Spinal cord (tissue), 10 donors: ENCODE results near the gene PURA. TPM values are rescaled to one million over a fixed set of nuclear protein-coding genes. Genes with fewer than 3 reads are reported as not detected.

Experiments
- DNase-seq, 6 donors: peaks; one replicate each; pipeline versions ENCODE4 v3.0.0 to v3.0.0-alpha.2; 2013 to 2015; ENCODE audit warnings: low spot score in 6 of 6, low read depth in 4 of 6
- H3K27ac ChIP-seq: one replicate; pipeline ENCODE4 v1.5.1; 2013; ENCODE audit warnings: low read depth, low read length, control low read depth
- H3K27me3 ChIP-seq: one replicate; pipeline ENCODE4 v1.6.1; 2013; ENCODE audit warnings: low read length; ENCODE audit not compliant: control insufficient read depth, insufficient read depth
- H3K36me3 ChIP-seq: one replicate; pipeline ENCODE4 v1.6.1; 2013; ENCODE audit warnings: low read length; ENCODE audit not compliant: control insufficient read depth, insufficient read depth
- H3K4me1 ChIP-seq: one replicate; pipeline ENCODE4 v1.6.1; 2013; ENCODE audit warnings: low read length; ENCODE audit not compliant: control insufficient read depth, insufficient read depth
- H3K4me3 ChIP-seq: one replicate; pipeline ENCODE4 v1.5.1; 2013; ENCODE audit warnings: low read depth, low read length, control low read depth
- H3K9me3 ChIP-seq: one replicate; pipeline ENCODE4 v1.6.1; 2013; ENCODE audit warnings: low read length; ENCODE audit not compliant: control insufficient read depth, insufficient read depth
- WGBS: methylation state at CpG from one replicate; pipeline ENCODE4 v1.1.5; 2013; ENCODE audit warnings: missing lambda C conversion rate; ENCODE audit not compliant: insufficient coverage; 5-methylcytosine and 5-hydroxymethylcytosine counted together
- polyA plus RNA-seq, 2 donors: library from polyadenylated mRNA; unstranded; fragments of 120-200 nt; gene quantifications; one replicate each; pipeline ENCODE4 v1.2.1, GENCODE V29; 2013; ENCODE audit not compliant: insufficient read length in 2 of 2
- total RNA-seq, 2 donors: library from RNA; depleted of rRNA in 1 of 2; stranded (reverse); fragments of 120-200 nt in 1 of 2; fragments of >200 nt in 1 of 2; gene quantifications; one replicate each; pipeline versions ENCODE4 v1.2.3 to v1.2.4, GENCODE V29; 2013 to 2014
- donor health status: healthy.

The PURA gene
- total and polyA plus RNA-seq, 4 donors, result 9.6 to 35.9 (median 16.5) TPM

DNA sequence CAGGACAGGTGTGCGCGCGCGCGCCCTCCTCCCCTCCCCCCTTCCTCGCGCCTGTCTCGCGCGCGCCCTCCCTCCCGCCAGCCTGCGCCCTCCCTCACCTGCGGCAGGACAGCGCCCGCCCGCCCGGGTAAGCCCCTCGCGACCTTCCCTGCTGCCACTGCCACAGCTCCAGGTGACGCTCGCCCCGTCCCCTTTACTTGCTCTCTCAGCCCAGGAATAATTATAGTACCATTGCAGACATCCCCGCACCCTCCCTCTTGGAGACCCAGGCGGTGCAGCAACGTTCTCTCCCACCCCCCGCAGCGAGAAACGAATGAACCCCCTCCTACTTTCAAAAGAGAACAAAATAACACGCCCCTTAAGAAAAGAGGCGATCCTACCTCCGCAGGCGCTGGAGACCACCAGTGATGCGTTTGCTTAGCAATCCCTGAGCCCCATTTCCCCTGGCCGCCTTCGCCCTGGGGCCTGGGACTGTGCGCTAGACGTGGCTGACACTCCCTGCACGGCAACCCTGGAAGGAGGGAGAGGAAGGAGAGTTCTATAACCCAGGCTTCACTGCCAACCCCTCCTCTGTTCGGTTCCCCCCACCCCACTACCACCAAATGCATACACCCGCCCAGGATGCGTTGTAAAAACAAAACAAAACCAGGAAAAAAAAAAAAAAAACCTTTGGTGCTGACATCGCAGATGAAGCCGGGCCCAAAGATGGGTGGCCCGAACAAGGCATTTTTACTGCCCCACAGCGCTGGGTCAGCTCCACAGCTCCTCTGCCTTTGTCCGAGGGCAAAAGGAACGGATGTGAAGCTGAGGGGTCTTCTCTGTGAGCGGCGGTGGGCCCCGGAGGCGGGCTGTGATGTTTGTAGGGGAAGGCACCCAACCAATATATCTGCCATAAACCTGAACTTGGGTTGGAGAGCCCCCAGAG lies 5.6 kb upstream of the PURA start:
- peak in 1 of 6 donors; percentile 47 for DNase-seq
- H3K36me3 ChIP-seq, result no peaks in the 10 kb centered on the region
- peaks cover 27% of the 10 kb centered on the region for H3K4me1 ChIP-seq
- under 1% methylated on average over 41 of the region's 52 CpGs for WGBS
- H3K4me3 ChIP-seq, result peak overlapping the region; percentile 68
- H3K27ac ChIP-seq, result no peak overlapping the region
- H3K9me3 ChIP-seq, result no peaks in the 10 kb centered on the region
- peaks cover 49% of the 10 kb centered on the region for H3K27me3 ChIP-seq

DNA sequence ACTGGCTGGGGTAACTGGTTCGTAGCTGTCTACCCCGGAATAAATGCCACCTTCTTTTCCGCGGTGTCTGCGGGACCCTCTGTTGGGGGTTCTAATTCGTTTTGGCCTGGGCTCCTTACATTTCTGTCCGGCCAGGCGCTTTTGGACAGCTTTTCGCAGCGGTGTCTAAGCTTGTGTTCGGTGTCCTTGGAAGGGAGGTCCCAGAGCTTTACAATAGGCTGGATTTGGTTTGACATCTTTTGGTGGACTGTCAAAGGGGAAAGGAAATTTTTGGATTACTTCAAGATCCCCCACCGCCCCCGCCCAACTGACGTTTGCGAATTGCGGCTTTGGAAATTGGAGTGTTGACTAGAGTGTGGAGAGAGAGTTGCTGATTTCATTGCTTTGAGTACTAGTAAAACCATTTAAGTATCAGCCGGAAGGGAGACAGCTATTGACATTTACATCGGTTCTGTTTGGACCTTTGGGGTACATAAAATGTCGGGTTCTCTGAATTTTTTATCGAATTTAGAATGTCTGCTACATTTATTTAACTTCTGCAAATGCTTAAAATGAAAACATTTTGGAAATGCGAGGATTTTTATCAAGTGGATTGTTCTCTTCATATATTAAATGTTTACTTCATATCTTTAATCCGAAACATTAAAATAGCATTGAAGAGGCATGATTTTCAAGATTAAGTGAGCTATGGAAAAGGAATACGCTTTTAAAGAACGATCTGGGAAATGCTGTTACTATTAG lies 4.7 kb upstream of the PURA start:
- peak overlapping the region; percentile 68 for H3K4me3 ChIP-seq
- DNase-seq, result peak in 2 of 6 donors; percentile 60 to 71
- H3K27me3 ChIP-seq, result peaks cover 47% of the 10 kb centered on the region
- H3K4me1 ChIP-seq, result peaks cover 30% of the 10 kb centered on the region
- H3K9me3 ChIP-seq, result no peaks in the 10 kb centered on the region
- no peaks in the 10 kb centered on the region for H3K36me3 ChIP-seq
- no peak overlapping the region for H3K27ac ChIP-seq
- 24% methylated on average over 14 of the region's 24 CpGs for WGBS

DNA sequence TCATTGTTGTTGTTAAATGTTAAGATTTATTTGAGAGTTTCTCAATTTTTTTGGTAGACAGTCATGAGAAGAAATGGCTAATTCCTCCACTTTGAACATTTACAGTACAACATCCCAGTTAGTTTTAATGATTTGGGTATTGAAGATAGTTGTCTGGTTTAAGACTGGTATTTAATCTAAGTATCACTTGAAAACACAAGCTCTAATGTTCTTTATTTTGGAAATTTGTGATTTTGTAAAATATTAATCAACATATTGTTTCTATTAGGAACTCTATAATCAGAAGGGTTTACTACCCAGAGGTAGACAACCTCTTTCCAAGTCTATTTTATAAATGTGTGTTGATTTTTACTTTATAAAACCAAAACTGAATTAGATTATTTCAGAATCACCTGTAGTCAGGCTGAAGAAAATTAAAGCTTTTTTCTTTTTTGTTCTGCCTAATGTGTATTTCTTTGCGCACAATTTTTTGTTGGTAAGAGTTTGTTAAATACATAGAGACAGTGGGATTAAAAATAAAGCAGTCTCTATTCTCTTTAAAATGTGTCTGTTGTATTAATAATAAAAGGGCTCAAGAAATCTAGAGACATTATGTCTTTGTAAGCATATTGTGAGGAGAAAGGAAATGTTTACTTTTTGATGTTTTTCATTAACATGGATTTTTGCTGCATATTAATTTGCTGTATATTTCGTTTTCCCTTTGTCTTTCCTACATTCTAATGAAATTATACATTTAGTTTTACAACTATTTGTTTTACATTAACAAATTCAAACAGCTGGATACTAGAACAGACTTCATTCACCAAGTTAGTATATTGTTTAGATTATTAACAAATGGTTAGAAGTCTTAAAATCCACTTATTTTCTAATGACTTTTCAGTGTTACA lies 3.9 kb upstream of the PURA start:
- peak in 3 of 6 donors; percentile 20 to 64 (median 33) for DNase-seq
- no peak overlapping the region for H3K27ac ChIP-seq

DNA sequence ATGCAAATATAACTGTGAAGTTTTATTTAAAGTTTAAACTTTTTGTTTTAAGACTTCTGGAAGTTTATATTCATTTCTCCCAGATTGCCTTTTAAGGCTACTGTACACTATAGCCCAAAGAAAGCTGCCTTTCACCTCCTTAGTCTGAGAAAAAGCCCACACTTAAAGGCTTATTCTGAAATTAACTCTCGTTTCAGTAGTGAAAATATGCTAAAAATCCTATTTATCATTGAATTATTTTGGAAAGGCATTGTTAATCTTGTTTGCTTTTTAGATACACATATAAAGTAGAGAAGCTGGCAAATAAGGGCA lies 3.3 kb upstream of the PURA start:
- WGBS, result no CpG with 5 or more reads among the region's 1 CpG
- no peaks in the 10 kb centered on the region for H3K9me3 ChIP-seq
- no peak overlapping the region for H3K27ac ChIP-seq
- H3K27me3 ChIP-seq, result peaks cover 47% of the 10 kb centered on the region
- H3K4me3 ChIP-seq, result no peak overlapping the region
- H3K36me3 ChIP-seq, result peaks cover 4% of the 10 kb centered on the region
- peaks cover 37% of the 10 kb centered on the region for H3K4me1 ChIP-seq
- DNase-seq, result no peak

More for the DNA sequence above, 3.9 kb upstream of the PURA start:
- H3K4me1 ChIP-seq, result peaks cover 36% of the 10 kb centered on the region
- peaks cover 47% of the 10 kb centered on the region for H3K27me3 ChIP-seq
- no peaks in the 10 kb centered on the region for H3K9me3 ChIP-seq
- H3K36me3 ChIP-seq, result peaks cover 4% of the 10 kb centered on the region
- H3K4me3 ChIP-seq, result no peak overlapping the region
- WGBS, result no CpG with 5 or more reads among the region's 2 CpGs

DNA sequence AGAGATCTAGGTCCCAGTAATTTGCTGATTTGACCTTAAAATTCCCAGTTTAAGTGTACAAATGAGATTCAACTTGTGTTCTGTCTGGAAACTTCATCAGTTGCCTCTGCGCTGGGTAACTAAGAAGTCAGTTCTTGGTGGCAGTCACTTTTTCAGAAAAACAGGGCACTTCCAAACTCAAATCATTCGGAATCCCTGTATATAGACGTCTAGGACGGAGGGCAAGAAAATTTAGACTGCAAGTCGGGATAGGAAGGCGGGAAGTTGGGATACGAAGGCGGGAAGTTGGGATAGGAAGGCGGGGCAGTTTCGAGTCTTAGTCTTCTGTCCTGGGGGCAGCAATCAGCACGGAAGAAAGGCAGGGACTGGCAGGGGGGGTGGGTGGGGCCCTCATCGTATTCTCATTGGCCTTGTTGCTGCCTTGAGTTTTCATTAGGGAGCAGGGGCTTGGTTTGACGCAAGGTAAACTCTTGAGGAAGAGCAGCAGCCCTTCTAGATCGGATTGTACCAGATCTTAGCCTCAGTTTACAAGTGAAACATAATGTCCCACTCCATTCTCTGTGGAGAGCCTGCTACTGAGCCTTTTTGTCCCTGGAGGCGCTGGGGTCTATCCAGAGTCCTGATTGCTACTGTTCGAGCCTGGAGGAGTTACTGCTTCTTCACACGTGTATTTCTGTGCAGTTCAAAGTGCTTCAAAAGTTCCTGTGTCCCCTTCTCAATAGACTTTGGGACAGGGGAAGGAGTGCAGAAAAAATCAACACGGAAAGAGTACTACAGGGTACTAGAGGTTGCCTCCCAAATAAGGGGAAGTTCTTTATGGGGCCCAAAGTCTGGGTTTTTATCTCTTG lies 2.7 kb upstream of the PURA start:
- H3K4me1 ChIP-seq, result peaks cover 37% of the 10 kb centered on the region
- no peak overlapping the region for H3K4me3 ChIP-seq
- no peak overlapping the region for H3K27ac ChIP-seq
- DNase-seq, result no peak
- H3K36me3 ChIP-seq, result peaks cover 4% of the 10 kb centered on the region
- no peaks in the 10 kb centered on the region for H3K9me3 ChIP-seq
- H3K27me3 ChIP-seq, result peaks cover 47% of the 10 kb centered on the region
- 32% methylated on average over 16 of the region's 18 CpGs for WGBS

DNA sequence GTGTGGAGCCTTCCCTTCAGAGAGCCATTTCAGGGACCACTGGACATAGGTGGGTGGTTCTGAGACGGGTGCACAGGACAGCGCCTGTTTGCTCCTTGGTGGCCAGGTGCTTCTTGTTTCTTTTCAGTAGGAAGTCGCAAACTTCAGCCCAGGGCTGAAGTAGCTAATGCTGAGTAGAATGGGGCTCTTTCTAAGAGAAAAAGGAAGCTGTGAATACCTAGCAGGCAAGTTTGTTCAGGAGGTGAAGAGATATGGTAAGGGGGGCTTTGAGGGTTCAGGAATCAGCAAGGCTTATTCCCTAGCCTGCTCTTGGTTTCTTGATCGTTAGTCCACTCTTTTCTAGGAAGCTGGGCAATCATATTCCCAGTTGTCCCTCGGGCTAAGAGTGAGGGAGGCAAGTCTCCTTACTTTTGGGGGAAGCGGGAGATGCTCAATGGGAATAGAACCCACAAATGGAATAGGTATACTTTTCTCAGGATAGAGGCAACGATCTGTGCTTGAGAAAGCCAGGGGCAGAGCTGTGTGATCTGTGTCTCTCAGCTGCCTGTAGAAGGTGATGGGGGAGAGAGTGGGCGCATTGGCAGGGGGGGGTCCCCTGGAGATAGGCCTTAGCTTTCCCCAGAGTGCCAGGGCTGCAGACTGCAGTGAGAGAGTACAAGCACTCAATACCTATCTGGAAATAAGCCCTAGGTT lies 1.9 kb upstream of the PURA start:
- 33% methylated on average over 7 of the region's 8 CpGs for WGBS
- Histone ChIP-seq H3K9me3 (no peaks in the 10 kb centered on the region), H3K4me3 (no peak overlapping the region), H3K27me3 (peaks cover 47% of the 10 kb centered on the region), H3K27ac (no peak overlapping the region), H3K4me1 (peaks cover 34% of the 10 kb centered on the region), H3K36me3 (peaks cover 4% of the 10 kb centered on the region)
- no peak for DNase-seq

DNA sequence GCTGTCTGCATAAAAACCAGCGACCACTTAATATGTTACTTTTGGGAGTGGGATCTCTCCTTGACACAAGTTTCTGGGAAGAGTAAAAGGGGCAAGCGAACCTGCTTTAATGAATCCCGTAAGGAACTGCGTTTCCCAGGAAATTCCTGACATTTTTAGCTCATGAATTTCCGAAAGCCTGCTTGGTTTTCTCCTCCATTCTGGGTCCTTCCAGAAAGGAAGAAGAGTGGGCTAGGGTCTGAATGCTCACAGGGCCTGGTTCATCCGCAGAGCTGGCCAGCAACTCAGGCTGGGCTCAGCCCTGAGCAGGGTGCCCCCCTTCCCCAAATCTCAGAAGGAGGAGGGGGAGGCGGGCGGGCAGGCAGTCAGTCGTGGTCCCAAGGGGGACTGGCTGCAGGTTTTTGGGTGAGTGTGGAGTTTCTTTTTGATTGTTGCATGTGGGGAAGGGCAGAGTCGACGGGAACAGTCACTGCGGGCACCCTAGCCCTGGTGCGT lies 1.2 kb upstream of the PURA start:
- peak in 1 of 6 donors; percentile 11 for DNase-seq

DNA sequence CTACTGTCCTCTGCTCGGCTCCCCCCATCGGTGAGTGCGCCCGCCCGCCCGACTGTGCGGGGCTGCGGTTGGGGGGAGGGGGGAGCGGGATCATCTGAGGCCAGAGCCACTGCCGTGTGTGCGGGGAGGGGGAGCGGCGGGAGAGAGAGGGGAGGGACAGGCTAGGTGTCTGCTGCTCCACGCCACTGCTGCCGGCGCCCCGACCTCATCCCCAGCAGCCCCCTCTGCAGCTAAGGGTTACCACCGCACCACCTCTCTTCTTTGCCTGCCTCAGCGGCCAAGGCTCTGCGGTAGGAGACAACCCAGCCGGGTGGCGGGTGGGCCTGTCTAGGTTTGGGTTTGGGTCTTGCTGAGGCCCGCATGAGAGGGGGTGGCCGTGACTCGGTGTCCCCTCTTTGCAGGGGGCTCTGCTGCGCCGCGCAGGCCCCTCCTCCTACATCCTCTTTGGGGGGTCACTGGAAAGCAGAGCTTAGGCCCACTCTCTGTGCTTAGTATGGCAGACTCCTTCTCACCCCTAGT lies 670 bp upstream of the PURA start:
- peaks cover 44% of the 10 kb centered on the region for H3K27me3 ChIP-seq
- DNase-seq, result no peak
- H3K27ac ChIP-seq, result peak overlapping the region; percentile 73
- peaks cover 4% of the 10 kb centered on the region for H3K36me3 ChIP-seq
- no peaks in the 10 kb centered on the region for H3K9me3 ChIP-seq
- peak overlapping the region; percentile 65 for H3K4me3 ChIP-seq
- H3K4me1 ChIP-seq, result peaks cover 27% of the 10 kb centered on the region
- 0% methylated on average over 17 of the region's 28 CpGs for WGBS

More for the DNA sequence above, 1.2 kb upstream of the PURA start:
- peaks cover 30% of the 10 kb centered on the region for H3K4me1 ChIP-seq
- 9% methylated on average over 8 of the region's 13 CpGs for WGBS
- no peaks in the 10 kb centered on the region for H3K9me3 ChIP-seq
- H3K27me3 ChIP-seq, result peaks cover 47% of the 10 kb centered on the region
- peak overlapping the region; percentile 65 for H3K4me3 ChIP-seq
- H3K36me3 ChIP-seq, result peaks cover 4% of the 10 kb centered on the region
- no peak overlapping the region for H3K27ac ChIP-seq
